ENCODE measurements around the gene TKTL2.
"Not testable (repeated sequence)": the region's sequence is repeated elsewhere in the genome, so short reads cannot be mapped to it uniquely, and the experiment has no call there.

TKTL2 gene

GRCh38 chr4:163447481-163447880 is 26.1 kb downstream of the TKTL2 start:
- no peak for DNase-seq (ENCODE audit: low spot score)

GRCh38 chr4:163447023-163447422 is 26.5 kb downstream of the TKTL2 start:
- not testable (repeated sequence) for DNase-seq (ENCODE audit: low spot score)

DNA sequence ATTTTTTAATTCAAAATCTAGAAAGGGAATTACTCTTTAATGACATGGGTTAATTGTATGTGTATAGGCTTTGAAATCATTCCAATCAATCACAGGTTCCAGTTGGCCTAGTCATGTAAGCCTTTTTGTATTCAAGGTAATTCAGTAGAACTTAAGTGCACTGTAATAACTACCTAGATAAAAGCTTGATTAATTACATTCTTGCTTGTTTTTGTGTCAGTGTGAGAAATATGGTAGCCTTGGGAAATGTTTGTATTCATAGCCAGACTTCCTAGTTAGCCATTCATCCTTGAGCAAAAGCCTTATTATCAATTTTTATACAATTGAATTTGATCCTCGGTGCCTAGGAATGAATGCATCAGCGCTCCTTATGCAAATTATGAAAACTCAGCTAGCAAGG is 33.5 kb downstream of the TKTL2 start:
- DNase-seq (ENCODE audit: low spot score), result no peak
